ENCODE results near the gene SSB.

- no peak for TF ChIP-seq POLR2A (IDR thresholded peaks at IDR 0.05; ENCODE audit: low read depth)
- TF ChIP-seq CTCF (IDR thresholded peaks at IDR 0.05): no peak
- TF ChIP-seq POLR2AphosphoS5 (IDR thresholded peaks at IDR 0.05): no peak
- TF ChIP-seq EP300 (IDR thresholded peaks at IDR 0.05): no peak
These were observed 54.5 kb downstream of the SSB start for GRCh38 chr2:169853041-169853668.
